ENCODE measurements around the gene FLNB. TPM values are rescaled to one million over a fixed set of nuclear protein-coding genes. Genes with fewer than 3 reads are reported as not detected.

FLNB gene
- total and polyA plus RNA-seq, 2 of the 13 experiments (the other 11 are each of a cell fraction or from before 2014, with no cell fraction given), result 106 to 130 TPM

DNA sequence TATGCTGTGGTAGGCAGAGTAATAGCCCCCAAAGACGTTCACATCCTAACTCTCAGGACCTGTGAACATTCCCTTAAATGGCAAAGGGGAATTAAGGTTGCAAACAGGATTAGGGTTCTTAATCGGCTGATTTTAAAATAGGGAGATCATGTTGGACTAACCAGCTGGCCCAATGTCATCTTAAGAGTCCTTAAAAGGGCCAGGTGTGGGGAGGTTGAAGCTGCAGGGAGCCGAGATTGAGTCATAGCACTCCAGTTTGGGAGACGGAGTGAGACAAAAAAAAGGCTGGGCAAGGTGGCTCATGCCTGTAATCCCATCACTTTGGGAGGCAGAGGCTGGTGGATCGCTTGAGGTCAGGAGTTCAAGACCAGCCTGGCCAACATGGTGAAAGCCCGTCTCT, 1.6 kb upstream of the FLNB start:
- TF ChIP-seq, protein P1, sequence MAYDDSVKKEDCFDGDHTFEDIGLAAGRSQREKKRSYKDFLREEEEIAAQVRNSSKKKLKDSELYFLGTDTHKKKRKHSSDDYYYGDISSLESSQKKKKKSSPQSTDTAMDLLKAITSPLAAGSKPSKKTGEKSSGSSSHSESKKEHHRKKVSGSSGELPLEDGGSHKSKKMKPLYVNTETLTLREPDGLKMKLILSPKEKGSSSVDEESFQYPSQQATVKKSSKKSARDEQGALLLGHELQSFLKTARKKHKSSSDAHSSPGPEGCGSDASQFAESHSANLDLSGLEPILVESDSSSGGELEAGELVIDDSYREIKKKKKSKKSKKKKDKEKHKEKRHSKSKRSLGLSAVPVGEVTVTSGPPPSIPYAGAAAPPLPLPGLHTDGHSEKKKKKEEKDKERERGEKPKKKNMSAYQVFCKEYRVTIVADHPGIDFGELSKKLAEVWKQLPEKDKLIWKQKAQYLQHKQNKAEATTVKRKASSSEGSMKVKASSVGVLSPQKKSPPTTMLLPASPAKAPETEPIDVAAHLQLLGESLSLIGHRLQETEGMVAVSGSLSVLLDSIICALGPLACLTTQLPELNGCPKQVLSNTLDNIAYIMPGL (CRISPR knock-in tag; IDR thresholded peaks at IDR 0.05; ENCODE audit: borderline replicate concordance in 1 of 2, low read depth in 1 of 2), result no peak
- TF ChIP-seq TP53 (CRISPR knock-in tag; conservative IDR thresholded peaks at IDR 0.05), result no peak
- TF ChIP-seq MAX (IDR thresholded peaks at IDR 0.05), result no peak
- TF ChIP-seq CEBPB (IDR thresholded peaks at IDR 0.05; ENCODE audit: borderline replicate concordance, low read depth, low read length), result no peak
- no peak for TF ChIP-seq TCF7 (IDR thresholded peaks at IDR 0.05; ENCODE audit: low read depth)
- no peak for TF ChIP-seq ZNF224 (CRISPR knock-in tag; IDR thresholded peaks at IDR 0.05)
- no peak for TF ChIP-seq SRY (CRISPR knock-in tag; IDR thresholded peaks at IDR 0.05)
- no peak for TF ChIP-seq KAT2B (IDR thresholded peaks at IDR 0.05; ENCODE audit: borderline replicate concordance, low read depth, low read length)
- TF ChIP-seq KMT2A (CRISPR knock-in tag; IDR thresholded peaks at IDR 0.05), result no peak
- TF ChIP-seq HES4 (CRISPR knock-in tag; IDR thresholded peaks at IDR 0.05; ENCODE audit: borderline replicate concordance), result no peak
- no peak for TF ChIP-seq HCFC1 (IDR thresholded peaks at IDR 0.05; ENCODE audit: low read depth, low read length)
- no peak for TF ChIP-seq ZBTB49 (CRISPR knock-in tag; IDR thresholded peaks at IDR 0.05; ENCODE audit: borderline replicate concordance)
- TF ChIP-seq MXD3 (CRISPR knock-in tag; IDR thresholded peaks at IDR 0.05), result no peak
- ChIA-PET CTCF (ENCODE audit: low intra/inter-chr PET ratio, low total read pairs) (no interaction called here), POLR2A (interaction anchor here (1.2 to 1.3 kb wide), 2 partner anchors 36 to 97 kb away, joined by 3 to 6 read pairs; no protein-coding TSS in a partner anchor)
- ATAC-seq, result no peak
- intact Hi-C loops (cut with micrococcal nuclease; ENCODE audit: unreplicated experiment), result loop anchor here (5.0 kb wide), 2 partner anchors 44 to 166 kb away; no protein-coding TSS in a partner anchor
- H3K27me3 ChIP-seq (ENCODE audit: control insufficient read depth in 1 of 2, insufficient read depth in 2 of 2, low read length in 2 of 2), result no peaks in the 10 kb centered on the region; a peak in 1 of 5 replicates
- no peak overlapping the region for H3K4me3 ChIP-seq (replicated peaks in 1 of 3; ENCODE audit: insufficient read depth in 1 of 3, low read depth in 2 of 3, low read length in 3 of 3)
- no peak overlapping the region for H3K9ac ChIP-seq (ENCODE audit: insufficient read depth, low read depth, low read length)
- H3K27ac ChIP-seq (ENCODE audit: extremely low read length, insufficient read depth, low read length), result no peak overlapping the region
- no peak overlapping the region for H2AFZ ChIP-seq (ENCODE audit: low read length)
- peaks cover 42% of the 10 kb centered on the region for H3K4me1 ChIP-seq (ENCODE audit: insufficient read depth, low read length)
- in situ Hi-C loops (cut with HindIII; ENCODE audit: extremely low pct_ligation_motif_present, low pct_unique_long_range_greater_than_20kb), result loop anchor here (5.0 kb wide), 2 partner anchors 44 to 106 kb away; no protein-coding TSS in a partner anchor
- H3K4me2 ChIP-seq (ENCODE audit: low read depth, low read length), result no peak overlapping the region
- peaks cover 24% of the 10 kb centered on the region for H4K20me1 ChIP-seq (ENCODE audit: insufficient read depth, low read length)
- WGBS (ENCODE audit: low lambda C conversion rate), result 76% methylated on average over 6 of the region's 6 CpGs
- H3K36me3 ChIP-seq (replicated peaks in 1 of 2; ENCODE audit: control insufficient read depth in 1 of 2, insufficient read depth in 2 of 2, low read length in 2 of 2), result peaks cover 0 to 4% of the 10 kb centered on the region in 2 experiments; a peak in 2 of 5 replicates
- no peak for DNase-seq (ENCODE audit: low spot score)
- no peak for FAIRE-seq
- no peaks in the 10 kb centered on the region for H3K9me3 ChIP-seq (ENCODE audit: low read length)
- no TSS peak for BruUV-seq (replicated peaks)
- peaks cover 34% of the 10 kb centered on the region for H3K79me2 ChIP-seq (ENCODE audit: insufficient read depth, low read length)
